ENCODE data around the gene ENTREP1.

DNA sequence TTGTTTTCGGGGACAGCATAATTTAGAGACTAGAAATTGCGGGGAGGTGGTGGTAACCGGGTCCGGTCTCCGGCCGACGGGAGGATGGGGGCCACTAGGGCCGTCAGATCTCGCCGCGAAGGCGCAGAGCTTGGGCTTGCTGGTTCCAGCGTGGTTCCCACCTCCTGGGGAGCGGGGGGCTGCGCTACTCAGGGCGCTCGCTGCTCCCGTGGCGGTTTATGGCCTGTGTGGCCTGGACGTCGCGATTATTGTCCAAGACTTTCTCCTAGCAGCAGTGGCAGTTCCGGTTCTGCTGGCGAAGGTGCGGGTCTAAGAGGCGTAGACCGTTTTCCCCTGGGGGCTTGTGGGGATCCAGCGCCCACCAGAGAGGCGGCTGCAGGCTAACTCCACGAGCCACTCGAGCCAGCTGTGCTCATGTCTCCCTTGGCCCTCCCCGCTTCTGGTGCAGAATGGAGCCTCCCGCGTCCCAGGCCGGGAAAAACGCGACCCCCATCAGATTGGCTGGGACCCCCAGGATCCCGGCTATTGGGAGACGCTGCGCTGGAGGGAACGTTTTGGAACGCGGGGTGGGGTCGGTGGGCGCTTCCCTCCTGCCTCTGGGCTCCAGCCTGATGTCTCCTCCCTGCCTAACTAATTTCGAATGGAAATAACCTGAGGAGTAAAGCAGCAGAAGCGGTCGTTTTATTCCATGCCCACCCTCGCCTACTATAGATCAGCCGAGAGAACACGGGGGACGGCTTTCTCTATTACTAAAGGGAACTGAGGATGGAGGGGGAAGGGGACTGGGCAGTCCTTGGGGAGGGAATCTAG, 87.1 kb downstream of the ENTREP1 start:
- TF ChIP-seq ESRRG (CRISPR knock-in tag; IDR thresholded peaks at IDR 0.05), result no peak
- TF ChIP-seq TCF4 (CRISPR knock-in tag; IDR thresholded peaks at IDR 0.05; ENCODE audit: borderline replicate concordance), result no peak
